Lower leg skin (tissue), 3 donors: ENCODE data around the gene DALRD3.

Experiments
- CTCF ChIP-seq, 3 donors: fragments of 450-650 bp; IDR thresholded peaks; one replicate each; pipeline ENCODE4 v1.5.1; 2016; ENCODE audit warnings: antibody characterized with exemption in 3 of 3, mild to moderate bottlenecking in 3 of 3, moderate library complexity in 2 of 3
- POLR2A ChIP-seq, 2 donors: fragments of 450-650 bp; IDR thresholded peaks; one replicate each; pipeline ENCODE4 v1.6.1; 2016 to 2017; ENCODE audit warnings: antibody characterized with exemption in 2 of 2, mild to moderate bottlenecking in 1 of 2, moderate library complexity in 1 of 2

GRCh38 chr3:48999085-48999858, 19.1 kb downstream of the DALRD3 start:
- TF ChIP-seq CTCF (IDR thresholded peaks at IDR 0.05): no peak
- no peak for TF ChIP-seq POLR2A (IDR thresholded peaks at IDR 0.05)
